Breast epithelium (tissue), 4 donors: Measurements from ENCODE around the gene BSDC1. TPM values are rescaled to one million over a fixed set of nuclear protein-coding genes. Genes with fewer than 3 reads are reported as not detected.
A peak's percentile ranks its signal among the peaks of the same experiment; 100 is the strongest.

Source experiments
- DNase-seq, 2 donors: peaks; one replicate each; pipeline ENCODE4 v3.0.0-alpha.2; 2019; ENCODE audit warnings: low spot score in 2 of 2
- H3K27ac ChIP-seq, 2 donors: fragments of 200-600 bp; sonication (generic) in 1 of 2; one replicate each; pipeline ENCODE4 v1.5.1; 2016 to 2019; ENCODE audit warnings: mild to moderate bottlenecking in 1 of 2
- H3K27me3 ChIP-seq, 2 donors: fragments of 200-600 bp; sonication (generic) in 1 of 2; one replicate each; pipeline versions ENCODE4 v1.5.1 to v1.6.0; 2017 to 2019; ENCODE audit warnings: control low read depth in 1 of 2, mild to moderate bottlenecking in 1 of 2
- H3K36me3 ChIP-seq: fragments of 200-600 bp; one replicate; pipeline ENCODE4 v1.5.1; 2019
- H3K4me1 ChIP-seq, 2 donors: fragments of 200-600 bp; sonication (generic); one replicate each; pipeline ENCODE4 v1.5.1; 2016 to 2019; ENCODE audit warnings: control low read depth in 1 of 2
- H3K4me3 ChIP-seq, 3 donors: fragments of 200-600 bp; sonication (generic); 1 replicate in 2 of 3; 2 replicates in 1 of 3; pipeline ENCODE4 v1.5.1; 2016 to 2019; ENCODE audit warnings: mild to moderate bottlenecking in 3 of 3, moderate library complexity in 2 of 3
- H3K9me3 ChIP-seq, 2 donors: fragments of 200-600 bp; sonication (generic) in 1 of 2; one replicate each; pipeline ENCODE4 v1.5.1; 2016 to 2019; ENCODE audit warnings: control low read depth in 1 of 2
- POLR2A ChIP-seq: fragments of 450-650 bp; IDR thresholded peaks from one replicate; pipeline ENCODE4 v1.6.1; 2016; ENCODE audit warnings: antibody characterized with exemption, mild to moderate bottlenecking, moderate library complexity
- POLR2AphosphoS5 ChIP-seq, 3 donors: sonication (generic); formaldehyde crosslinking; IDR thresholded peaks; one replicate each; pipeline ENCODE4 v1.6.1; 2017; ENCODE audit warnings: antibody characterized with exemption in 3 of 3
- intact Hi-C: fragments of 100-400 bp; cut with DNase I; formaldehyde crosslinking; loops from one replicate; pipeline ENCODE4 v1.15.1; 2023; ENCODE audit warnings: low total_unique reads
- total RNA-seq, 3 donors: library from RNA; depleted of rRNA; stranded (reverse); fragments of >200 nt; gene quantifications; one replicate each; pipeline ENCODE4 v1.1.0, GENCODE V29; 2016
- TF ChIP-seq, protein P1 (sequence below), 3 donors: fragments of 450-650 bp; IDR thresholded peaks; one replicate each; pipeline ENCODE4 v1.5.1; 2016 to 2017; ENCODE audit warnings: antibody characterized with exemption in 3 of 3, mild to moderate bottlenecking in 3 of 3, moderate library complexity in 3 of 3

Gene BSDC1
- total RNA-seq, 3 donors from 2014 or later = 86.9 to 123 (median 95.1) TPM

DNA sequence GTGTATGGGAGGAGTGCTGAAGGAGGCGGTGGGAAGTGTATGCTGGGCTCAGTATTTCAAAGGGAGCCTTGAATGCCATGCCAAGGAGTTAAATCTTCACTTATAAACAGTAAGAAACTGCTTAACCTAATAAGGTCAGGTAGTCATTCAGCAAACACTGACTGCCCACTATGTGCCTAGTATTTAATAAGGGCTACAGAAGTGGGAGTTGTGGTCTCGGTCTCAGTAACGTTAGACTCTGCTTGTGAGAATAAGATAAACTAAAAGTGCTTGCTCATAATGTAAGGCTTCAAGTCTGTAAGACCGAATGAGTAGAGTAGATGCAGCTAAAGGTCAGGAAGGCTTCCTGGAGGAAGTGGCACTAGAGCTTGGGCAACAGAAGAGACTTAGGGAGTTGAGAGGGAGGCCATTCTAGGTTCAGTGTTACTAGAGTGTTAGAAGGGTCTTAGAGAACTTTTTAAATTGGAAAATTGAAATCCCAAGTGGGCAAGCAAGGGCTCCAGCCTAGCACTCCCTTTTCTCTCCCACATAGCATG, 64.2 kb downstream of the BSDC1 start:
- peaks cover 5% of the 10 kb centered on the region for H3K36me3 ChIP-seq
- TF ChIP-seq, protein P1, sequence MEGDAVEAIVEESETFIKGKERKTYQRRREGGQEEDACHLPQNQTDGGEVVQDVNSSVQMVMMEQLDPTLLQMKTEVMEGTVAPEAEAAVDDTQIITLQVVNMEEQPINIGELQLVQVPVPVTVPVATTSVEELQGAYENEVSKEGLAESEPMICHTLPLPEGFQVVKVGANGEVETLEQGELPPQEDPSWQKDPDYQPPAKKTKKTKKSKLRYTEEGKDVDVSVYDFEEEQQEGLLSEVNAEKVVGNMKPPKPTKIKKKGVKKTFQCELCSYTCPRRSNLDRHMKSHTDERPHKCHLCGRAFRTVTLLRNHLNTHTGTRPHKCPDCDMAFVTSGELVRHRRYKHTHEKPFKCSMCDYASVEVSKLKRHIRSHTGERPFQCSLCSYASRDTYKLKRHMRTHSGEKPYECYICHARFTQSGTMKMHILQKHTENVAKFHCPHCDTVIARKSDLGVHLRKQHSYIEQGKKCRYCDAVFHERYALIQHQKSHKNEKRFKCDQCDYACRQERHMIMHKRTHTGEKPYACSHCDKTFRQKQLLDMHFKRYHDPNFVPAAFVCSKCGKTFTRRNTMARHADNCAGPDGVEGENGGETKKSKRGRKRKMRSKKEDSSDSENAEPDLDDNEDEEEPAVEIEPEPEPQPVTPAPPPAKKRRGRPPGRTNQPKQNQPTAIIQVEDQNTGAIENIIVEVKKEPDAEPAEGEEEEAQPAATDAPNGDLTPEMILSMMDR (IDR thresholded peaks at IDR 0.05) = no peak
- no peak for TF ChIP-seq POLR2A
- no peak for TF ChIP-seq POLR2AphosphoS5 (IDR thresholded peaks at IDR 0.05)
- intact Hi-C loops = no loop called here
- no peak for DNase-seq
- H3K27me3 ChIP-seq = no peaks in the 10 kb centered on the region
- H3K27ac ChIP-seq = no peak overlapping the region
- no peak overlapping the region for H3K4me3 ChIP-seq
- H3K9me3 ChIP-seq = no peaks in the 10 kb centered on the region
- H3K4me1 ChIP-seq = peaks cover 0 to 14% of the 10 kb centered on the region in 2 donors

DNA sequence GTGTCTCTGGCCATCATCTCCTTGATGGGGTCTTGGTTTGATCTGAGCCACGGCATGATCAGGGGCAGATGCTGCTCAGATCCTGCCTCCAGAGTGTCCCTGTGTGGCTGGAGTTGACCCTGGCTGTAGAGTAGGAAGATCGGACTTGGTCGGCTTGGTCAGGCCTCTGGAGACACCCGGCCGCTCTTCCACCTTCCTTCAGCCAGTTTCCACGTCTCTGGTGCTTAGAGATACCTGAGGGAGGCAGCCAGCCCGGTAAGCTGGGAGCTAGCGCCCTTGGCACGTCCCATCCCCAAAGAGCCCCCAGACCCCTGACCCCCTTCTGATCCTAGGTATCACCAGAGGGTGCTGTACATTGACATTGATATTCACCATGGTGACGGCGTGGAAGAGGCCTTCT, 67.0 kb downstream of the BSDC1 start:
- Histone ChIP-seq H3K4me1 (no peaks in the 10 kb centered on the region), H3K27me3 (no peaks in the 10 kb centered on the region), H3K4me3 (no peak overlapping the region), H3K36me3 (peaks cover 5% of the 10 kb centered on the region), H3K27ac (no peak overlapping the region), H3K9me3 (no peaks in the 10 kb centered on the region)
- intact Hi-C loops = no loop called here
- TF ChIP-seq, protein P1 (IDR thresholded peaks at IDR 0.05) = no peak
- TF ChIP-seq POLR2A (no peak), POLR2AphosphoS5 (IDR thresholded peaks at IDR 0.05) (no peak)
- DNase-seq = no peak

DNA sequence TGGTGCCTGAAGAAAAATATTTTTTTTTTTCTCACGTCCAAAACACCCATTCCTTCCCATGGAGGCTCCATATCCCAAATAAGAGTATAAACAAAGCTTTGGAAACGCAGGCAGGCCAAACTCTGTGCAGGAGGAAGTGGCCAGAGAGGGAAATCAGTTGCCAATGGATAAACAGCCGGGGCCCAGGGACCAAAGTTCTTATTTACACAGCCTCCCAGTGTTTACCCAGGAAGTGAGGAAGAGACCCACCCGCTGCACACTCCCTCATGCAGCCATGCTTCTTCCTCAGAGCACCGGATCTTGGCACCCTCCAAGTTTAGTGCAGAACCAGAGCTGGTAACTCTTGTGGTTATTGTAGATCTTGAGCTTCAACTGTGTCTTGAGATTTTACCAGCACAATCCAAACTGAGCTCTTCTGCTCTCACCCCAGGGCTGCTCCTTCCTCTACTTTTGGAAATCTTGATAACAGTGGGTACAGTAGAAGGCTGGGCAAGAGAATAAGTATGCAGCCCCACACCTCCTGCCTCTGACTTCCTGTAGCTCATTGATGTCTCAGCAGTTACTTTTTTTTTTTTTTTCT, 72.4 kb downstream of the BSDC1 start:
- Histone ChIP-seq H3K27ac (peak overlapping the region in 1 of 2 donors; percentile 8), H3K4me3 (no peak overlapping the region), H3K9me3 (no peaks in the 10 kb centered on the region), H3K4me1 (no peaks in the 10 kb centered on the region), H3K27me3 (no peaks in the 10 kb centered on the region), H3K36me3 (no peaks in the 10 kb centered on the region)
- DNase-seq = no peak
- intact Hi-C loops = no loop called here
- TF ChIP-seq, protein P1 (IDR thresholded peaks at IDR 0.05) = no peak
- TF ChIP-seq POLR2A (no peak), POLR2AphosphoS5 (IDR thresholded peaks at IDR 0.05) (no peak)

DNA sequence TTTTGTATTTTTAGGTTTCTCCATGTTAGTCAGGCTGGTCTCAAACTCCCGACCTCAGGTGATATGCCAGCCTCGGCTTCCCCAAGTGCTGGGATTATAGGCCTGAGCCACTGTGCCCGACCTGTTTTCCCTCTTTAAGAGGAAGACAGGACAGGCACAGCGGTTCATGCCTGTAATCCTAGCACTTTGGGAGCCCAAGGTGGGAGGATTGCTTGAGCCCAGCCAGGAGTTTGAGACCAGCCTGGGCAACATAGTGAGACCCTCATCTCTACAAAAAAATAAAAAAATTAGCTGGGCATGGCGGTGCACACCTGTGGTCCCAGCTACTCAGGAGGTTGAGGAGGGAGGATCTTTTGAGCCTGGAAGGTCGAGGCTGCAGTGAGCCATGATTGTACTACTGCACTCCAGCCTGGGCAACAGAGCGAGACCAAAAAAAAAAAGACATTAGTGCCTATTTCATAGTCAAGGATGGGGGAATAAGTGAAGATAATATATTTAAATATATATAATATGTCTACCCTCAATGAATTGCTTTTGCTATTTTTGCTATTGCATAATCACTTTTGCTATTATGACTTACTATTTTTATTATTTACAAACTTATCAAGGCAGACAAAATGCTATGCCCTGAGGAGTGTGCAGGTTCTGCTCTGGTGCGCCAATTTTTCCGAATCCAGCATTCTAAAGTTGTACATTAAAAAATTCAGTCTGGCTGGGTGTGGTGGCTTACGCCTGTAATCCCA, 75.9 kb downstream of the BSDC1 start:
- H3K4me1 ChIP-seq = no peaks in the 10 kb centered on the region
- H3K36me3 ChIP-seq = no peaks in the 10 kb centered on the region
- intact Hi-C loops = no loop called here
- no peak for DNase-seq
- no peak overlapping the region for H3K4me3 ChIP-seq
- no peak overlapping the region for H3K27ac ChIP-seq
- TF ChIP-seq POLR2A (no peak), POLR2AphosphoS5 (IDR thresholded peaks at IDR 0.05) (no peak)
- TF ChIP-seq, protein P1 (IDR thresholded peaks at IDR 0.05) = no peak
- no peaks in the 10 kb centered on the region for H3K9me3 ChIP-seq
- H3K27me3 ChIP-seq = no peaks in the 10 kb centered on the region

DNA sequence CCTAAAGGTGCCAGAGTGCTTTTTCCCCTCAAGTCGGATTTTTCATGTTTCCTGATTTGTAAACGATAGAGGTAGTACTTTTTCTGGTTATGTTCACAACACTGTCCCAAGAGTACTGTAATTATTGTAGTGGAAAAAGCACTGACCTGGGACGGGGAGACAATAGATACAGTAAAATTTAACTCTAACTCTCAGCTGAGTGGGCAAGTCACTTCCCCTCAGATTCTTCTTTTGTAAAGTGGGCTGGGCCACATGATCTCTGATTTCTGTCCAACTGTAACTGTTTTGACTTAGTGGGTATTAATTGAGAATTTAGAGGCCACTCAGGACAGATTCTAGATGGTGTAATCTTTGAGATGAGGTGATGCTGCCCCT, 77.4 kb downstream of the BSDC1 start:
- no peaks in the 10 kb centered on the region for H3K36me3 ChIP-seq
- H3K27ac ChIP-seq = no peak overlapping the region
- H3K4me1 ChIP-seq = no peaks in the 10 kb centered on the region
- no peak for TF ChIP-seq POLR2AphosphoS5 (IDR thresholded peaks at IDR 0.05)
- no peak for TF ChIP-seq POLR2A
- TF ChIP-seq, protein P1 (IDR thresholded peaks at IDR 0.05) = no peak
- intact Hi-C loops = no loop called here
- H3K4me3 ChIP-seq = no peak overlapping the region
- H3K9me3 ChIP-seq = no peaks in the 10 kb centered on the region
- no peaks in the 10 kb centered on the region for H3K27me3 ChIP-seq
- no peak for DNase-seq
